HAP-1 (cell line): ENCODE results near the gene TMEM97.

Experiments
- DNase-seq, 2 experiments: peaks; one replicate each; pipeline ENCODE4 v3.0.0-alpha.2; 2016 to 2020; ENCODE audit warnings: low spot score in 2 of 2
- H3K27me3 ChIP-seq: fragments of 250-450 bp; sonication (Bioruptor Pico); 2 replicates; pipeline ENCODE4 v1.5.1; 2020; ENCODE audit warnings: low read depth, mild to moderate bottlenecking, moderate library complexity
- H3K36me3 ChIP-seq: fragments of 250-450 bp; sonication (Bioruptor Pico); replicated peaks from 2 replicates; pipeline ENCODE4 v1.5.1; 2020; ENCODE audit warnings: mild to moderate bottlenecking
- H3K4me1 ChIP-seq: fragments of 250-450 bp; sonication (Bioruptor Pico); 2 replicates; pipeline ENCODE4 v1.5.1; 2020; ENCODE audit warnings: mild to moderate bottlenecking
- H3K4me3 ChIP-seq: fragments of 250-450 bp; sonication (Bioruptor Pico); 2 replicates; pipeline ENCODE4 v1.5.1; 2020; ENCODE audit warnings: mild to moderate bottlenecking, moderate library complexity
- H3K9me3 ChIP-seq: fragments of 250-450 bp; sonication (Bioruptor Pico); 2 replicates; pipeline ENCODE4 v1.5.1; 2020; ENCODE audit warnings: mild to moderate bottlenecking, moderate library complexity
- in situ Hi-C: fragments of 300-500 bp; cut with MboI; formaldehyde crosslinking; loops from 3 replicates; pipeline ENCODE4 v1.14.3; 2020; ENCODE audit warnings: low sequenced_read_pairs, inconsistent platforms, mixed read lengths

TMEM97 gene

DNA sequence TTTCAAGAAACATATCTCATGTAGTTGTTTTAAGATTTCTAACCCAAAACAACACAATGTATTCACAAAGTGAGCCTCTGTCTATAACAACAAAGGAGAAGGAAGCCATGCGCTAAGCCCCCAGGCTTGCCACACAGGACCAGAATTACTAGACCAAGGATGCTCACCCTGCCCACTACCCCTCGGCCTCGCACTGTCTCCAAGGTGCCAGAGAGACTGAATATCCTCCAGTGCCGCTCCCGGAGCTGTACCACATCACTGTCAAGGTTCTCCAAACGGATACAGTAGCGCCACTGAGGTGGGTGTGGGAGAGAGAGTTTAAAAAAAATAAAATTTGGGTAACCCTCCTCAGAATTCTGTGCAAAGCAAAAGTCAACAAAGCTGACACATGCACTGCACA is 31.3 kb downstream of the TMEM97 start:
- Histone ChIP-seq H3K9me3 (no peaks in the 10 kb centered on the region), H3K4me3 (no peak overlapping the region), H3K36me3 (peaks cover 90% of the 10 kb centered on the region), H3K27me3 (no peaks in the 10 kb centered on the region), H3K4me1 (no peaks in the 10 kb centered on the region)
- in situ Hi-C loops: no loop called here
- DNase-seq: no peak

DNA sequence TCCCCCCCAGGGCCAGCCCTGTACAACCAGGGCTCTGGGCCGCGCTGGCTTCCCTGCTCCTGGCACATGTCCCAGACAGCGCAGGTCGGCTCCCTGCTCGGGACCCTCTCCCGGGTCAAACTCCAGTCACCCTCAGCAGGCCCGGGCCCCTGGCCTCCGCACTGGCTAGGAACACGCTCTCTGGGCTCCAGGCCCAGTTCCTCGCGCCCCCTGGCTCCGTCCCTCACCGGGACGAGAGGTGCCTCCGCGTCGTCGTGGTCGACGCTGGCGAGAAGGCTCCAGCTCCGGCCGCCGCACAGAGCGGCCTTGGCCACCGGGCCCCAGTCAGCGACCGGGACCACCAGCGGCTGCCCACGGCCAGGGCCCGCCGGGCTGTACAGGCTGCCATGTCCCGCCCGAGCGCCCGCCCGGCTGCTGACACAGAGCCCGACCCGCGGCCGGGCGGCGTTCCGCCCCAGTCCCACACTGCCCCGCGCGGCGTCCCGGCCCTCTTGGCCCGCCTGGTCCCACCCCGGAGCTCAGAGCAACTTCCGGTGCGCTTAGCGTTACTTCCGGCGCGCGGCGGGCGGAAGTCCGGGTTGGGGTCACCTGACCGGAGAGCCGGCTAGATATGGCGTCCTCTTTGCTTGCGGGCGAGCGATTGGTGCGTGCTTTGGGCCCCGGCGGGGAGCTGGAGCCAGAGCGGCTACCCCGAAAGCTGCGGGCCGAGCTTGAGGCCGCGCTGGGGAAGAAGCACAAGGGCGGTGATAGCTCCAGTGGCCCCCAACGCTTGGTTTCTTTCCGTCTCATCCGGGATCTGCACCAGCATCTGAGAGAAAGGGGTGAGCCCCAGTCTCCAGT is 38.3 kb downstream of the TMEM97 start, which contains the start of gene POLDIP2:
Gene POLDIP2 (minus strand): TSS at position 467 of the 840 bp plus-strand sequence. CDS start 79 bp downstream, at position 388.
- peaks cover 17% of the 10 kb centered on the region for H3K4me1 ChIP-seq
- no peaks in the 10 kb centered on the region for H3K9me3 ChIP-seq
- peak; percentile 90 to 96 for DNase-seq
- peaks cover 51% of the 10 kb centered on the region for H3K36me3 ChIP-seq
- in situ Hi-C loops: loop anchor here (5.0 kb wide), 1 partner anchor 35 kb away; no protein-coding TSS in a partner anchor
- no peaks in the 10 kb centered on the region for H3K27me3 ChIP-seq
- peak within 1 kb of the TSS; percentile 90 for H3K4me3 ChIP-seq

DNA sequence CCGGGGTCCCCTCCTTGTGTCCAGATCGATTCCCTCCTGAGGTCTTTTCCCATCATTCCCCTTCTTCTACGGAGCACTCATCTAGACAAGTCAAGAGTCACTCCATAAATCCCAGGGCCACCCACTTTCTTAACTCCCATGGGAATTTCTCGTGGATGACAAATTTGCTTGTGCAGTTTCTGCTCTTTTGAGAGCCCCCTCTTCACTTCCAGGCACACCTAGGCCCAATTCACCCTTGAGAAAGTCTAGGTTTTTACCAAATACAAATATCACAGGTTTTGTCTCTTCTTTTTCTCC is 38.8 kb downstream of the TMEM97 start:
- Histone ChIP-seq H3K27me3 (no peaks in the 10 kb centered on the region), H3K9me3 (no peaks in the 10 kb centered on the region), H3K4me1 (peaks cover 17% of the 10 kb centered on the region), H3K4me3 (peak overlapping the region; percentile 90), H3K36me3 (peaks cover 46% of the 10 kb centered on the region)
- DNase-seq: no peak
- in situ Hi-C loops: loop anchor here (5.0 kb wide), 1 partner anchor 36 kb away; no protein-coding TSS in a partner anchor

DNA sequence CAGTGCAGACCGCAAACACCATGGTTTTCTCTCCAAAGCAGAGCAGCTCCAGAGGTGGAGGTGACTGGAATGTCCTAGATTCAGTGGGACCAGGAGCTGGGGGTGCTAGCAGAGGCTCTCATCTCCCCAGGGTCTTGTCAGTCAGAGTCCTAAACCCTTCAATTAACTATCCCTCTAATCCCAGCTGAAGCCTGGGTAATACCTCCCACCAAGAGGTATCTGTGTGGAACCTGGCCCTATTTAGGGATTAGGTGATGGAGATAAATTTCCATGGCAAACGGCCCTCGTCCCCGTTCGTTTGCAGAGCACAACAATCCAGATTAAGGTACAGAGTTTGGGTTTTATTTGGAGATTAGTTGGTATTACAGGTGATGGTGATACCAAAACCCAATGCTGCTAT is 44.2 kb downstream of the TMEM97 start:
- DNase-seq: no peak
- in situ Hi-C loops: no loop called here
- Histone ChIP-seq H3K9me3 (no peaks in the 10 kb centered on the region), H3K36me3 (peaks cover 24% of the 10 kb centered on the region), H3K27me3 (no peaks in the 10 kb centered on the region), H3K4me1 (peaks cover 5% of the 10 kb centered on the region), H3K4me3 (no peak overlapping the region)

DNA sequence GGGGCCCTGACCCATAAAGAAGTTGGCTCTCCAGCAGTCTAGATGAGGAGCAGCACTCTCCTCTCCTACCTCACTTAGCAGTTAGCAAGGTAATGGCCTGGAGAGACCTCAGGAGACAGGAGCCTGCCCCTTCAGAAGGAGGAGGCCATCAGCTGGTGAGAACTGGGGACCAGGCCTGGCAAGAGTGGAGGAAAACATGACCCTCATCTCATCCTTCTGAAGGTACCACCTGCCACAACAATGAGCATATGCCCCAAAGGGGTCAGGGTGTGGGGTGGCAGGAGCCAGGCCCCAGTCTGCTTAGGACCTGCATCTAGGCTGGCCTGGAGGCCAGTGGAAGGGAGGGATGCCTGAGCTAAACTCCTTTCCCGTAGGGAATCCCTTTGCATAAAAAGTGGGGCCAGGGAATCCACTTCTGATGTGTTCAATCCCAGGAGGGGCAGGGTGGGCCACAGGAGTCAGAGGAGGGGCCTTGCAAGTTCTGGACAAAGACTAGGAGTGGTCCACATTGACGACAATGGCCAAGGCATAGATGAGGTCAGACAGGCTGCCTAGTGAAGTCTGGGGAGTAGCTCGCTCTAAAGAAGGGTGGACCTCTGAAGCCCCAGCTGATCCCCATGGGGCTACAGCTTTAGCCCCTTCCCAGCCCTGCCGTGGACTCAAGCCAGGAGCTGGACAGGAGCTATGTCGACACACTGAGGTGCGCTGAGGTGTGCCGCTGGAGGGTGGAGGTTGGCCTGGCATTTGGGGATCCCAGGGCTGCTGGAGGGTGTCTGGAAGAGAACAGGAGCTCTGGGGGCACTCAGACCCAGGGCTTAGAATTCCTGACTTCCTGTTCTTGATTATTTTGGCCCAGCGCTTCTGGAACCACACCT is 45.0 kb downstream of the TMEM97 start:
- DNase-seq: no peak
- in situ Hi-C loops: no loop called here
- peaks cover 24% of the 10 kb centered on the region for H3K36me3 ChIP-seq
- H3K4me3 ChIP-seq: no peak overlapping the region
- H3K9me3 ChIP-seq: no peaks in the 10 kb centered on the region
- H3K27me3 ChIP-seq: no peaks in the 10 kb centered on the region
- H3K4me1 ChIP-seq: no peaks in the 10 kb centered on the region

DNA sequence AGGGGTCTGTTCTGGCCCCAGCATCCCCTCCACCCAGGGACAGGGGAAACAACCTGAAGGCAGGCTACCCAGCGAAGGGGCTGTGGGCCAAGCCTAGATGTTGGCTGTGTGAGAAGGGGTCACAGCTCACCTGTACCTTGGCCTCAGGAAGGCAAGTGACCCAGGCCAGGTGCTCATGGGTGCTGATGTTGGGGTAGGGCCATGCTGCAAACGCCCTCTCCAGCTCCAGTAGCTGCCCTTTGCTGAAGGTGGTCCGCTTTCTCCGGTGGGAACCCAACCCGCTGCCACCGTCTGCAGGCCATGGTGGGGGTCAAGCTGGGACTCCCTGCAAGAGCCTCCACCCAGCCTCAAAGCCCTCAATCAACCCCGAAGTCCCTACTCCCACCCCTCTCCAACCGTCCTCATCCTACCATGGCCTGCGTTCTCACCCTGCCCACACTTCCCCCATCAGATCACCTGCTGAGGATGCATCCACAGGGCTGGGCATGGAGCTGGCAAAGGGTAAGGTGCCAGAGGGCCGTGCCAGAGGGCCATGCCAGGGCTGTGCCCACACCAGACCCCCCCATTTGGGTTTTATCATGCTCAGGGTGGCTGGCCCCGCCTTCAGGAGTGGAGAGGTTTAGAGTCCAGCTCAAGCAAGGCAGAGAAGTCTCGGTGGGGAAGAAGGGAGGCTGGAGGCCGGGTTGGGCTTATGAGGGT is 45.8 kb downstream of the TMEM97 start, which contains the start of gene SEBOX:
Gene SEBOX (minus strand): TSS at position 535 of the 699 bp plus-strand sequence. CDS start 48 bp downstream, at position 487.
- in situ Hi-C loops: no loop called here
- DNase-seq: no peak
- Histone ChIP-seq H3K36me3 (peaks cover 18% of the 10 kb centered on the region), H3K9me3 (no peaks in the 10 kb centered on the region), H3K4me3 (no peak within 1 kb of the TSS), H3K27me3 (no peaks in the 10 kb centered on the region), H3K4me1 (no peaks in the 10 kb centered on the region)

DNA sequence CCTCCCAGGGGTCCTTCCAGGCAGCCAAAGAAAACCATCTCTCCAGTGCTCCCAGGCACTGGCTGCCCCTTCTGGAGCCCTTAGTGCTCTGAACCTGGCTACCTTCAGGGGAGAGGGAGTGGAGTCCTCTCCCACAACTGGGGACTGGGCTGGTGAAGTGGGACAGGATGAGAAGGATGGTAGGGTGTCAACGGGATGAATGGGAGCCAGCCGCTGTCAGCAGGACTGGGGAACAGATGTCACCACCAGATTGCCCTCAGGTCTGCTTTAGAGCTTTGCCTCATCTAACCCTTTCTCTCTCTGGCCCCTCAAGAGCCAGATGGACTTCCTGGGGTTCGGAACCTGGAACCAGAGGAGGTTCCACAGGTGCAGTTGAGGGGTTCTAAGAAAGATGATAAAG is 46.5 kb downstream of the TMEM97 start:
- DNase-seq: no peak
- Histone ChIP-seq H3K9me3 (no peaks in the 10 kb centered on the region), H3K4me3 (no peak overlapping the region), H3K4me1 (no peaks in the 10 kb centered on the region), H3K36me3 (peaks cover 13% of the 10 kb centered on the region), H3K27me3 (no peaks in the 10 kb centered on the region)
- in situ Hi-C loops: no loop called here

DNA sequence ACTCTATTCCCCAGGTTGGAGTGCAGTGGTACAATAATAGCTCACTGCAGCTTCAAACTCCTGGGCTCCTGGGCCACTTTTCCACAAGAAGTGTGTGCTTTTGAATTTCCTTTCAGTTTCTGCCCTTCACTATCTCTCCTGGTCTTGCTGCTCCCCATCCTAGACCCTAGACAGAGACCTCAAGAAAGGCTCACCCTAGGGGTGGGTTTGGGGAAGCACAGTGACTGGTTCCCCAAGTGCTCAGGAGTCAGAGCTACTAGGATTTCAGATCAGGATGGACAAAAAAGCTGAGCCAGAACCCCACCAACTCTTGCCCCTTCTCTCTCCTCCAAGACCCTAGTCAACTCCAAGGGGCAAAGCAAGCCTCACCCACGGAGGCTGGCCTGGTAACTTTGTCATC is 47.6 kb downstream of the TMEM97 start:
- Histone ChIP-seq H3K27me3 (no peaks in the 10 kb centered on the region), H3K4me3 (no peak overlapping the region), H3K4me1 (no peaks in the 10 kb centered on the region; the same call in 1 of the 2 replicates), H3K9me3 (no peaks in the 10 kb centered on the region), H3K36me3 (peaks cover 2% of the 10 kb centered on the region; the same call in 1 of the 2 replicates)
- no peak for DNase-seq
- in situ Hi-C loops: no loop called here

DNA sequence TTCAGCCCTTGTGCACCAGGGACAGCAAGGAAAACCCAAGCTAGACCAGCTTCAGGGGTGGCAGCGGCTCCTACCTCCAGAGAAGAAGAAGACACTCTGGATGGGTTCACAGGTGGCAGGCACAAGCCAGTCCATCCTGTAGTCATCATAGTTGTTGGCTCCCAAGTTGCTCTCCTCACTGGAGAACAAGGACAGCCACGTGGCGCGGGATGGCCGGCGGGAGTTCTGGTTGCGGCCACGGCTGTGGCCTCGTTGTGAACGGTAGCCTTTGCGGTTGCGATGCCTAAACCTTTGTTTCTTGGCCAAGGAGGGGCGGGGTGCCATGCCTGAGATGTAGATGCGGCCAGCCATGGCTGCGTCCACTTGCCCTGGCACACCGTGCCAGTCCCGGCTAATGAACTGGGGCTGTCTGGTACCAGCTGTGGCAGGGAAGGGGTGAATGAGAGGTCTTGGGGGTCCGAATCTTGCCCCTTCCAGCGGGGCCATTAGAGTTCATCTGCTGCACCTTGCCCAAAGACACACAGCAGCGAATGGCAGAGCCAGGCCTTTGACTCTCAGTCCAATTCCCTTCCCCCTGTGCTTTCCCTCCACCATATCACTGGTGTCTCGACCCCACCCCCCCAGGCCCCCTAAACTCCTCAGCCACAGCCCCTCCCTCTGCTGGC is 48.8 kb downstream of the TMEM97 start:
- H3K27me3 ChIP-seq: no peaks in the 10 kb centered on the region
- no peaks in the 10 kb centered on the region for H3K9me3 ChIP-seq
- H3K4me3 ChIP-seq: no peak overlapping the region
- in situ Hi-C loops: no loop called here
- no peaks in the 10 kb centered on the region; the same call in 1 of the 2 replicates for H3K36me3 ChIP-seq
- no peak for DNase-seq
- no peaks in the 10 kb centered on the region; the same call in 1 of the 2 replicates for H3K4me1 ChIP-seq

DNA sequence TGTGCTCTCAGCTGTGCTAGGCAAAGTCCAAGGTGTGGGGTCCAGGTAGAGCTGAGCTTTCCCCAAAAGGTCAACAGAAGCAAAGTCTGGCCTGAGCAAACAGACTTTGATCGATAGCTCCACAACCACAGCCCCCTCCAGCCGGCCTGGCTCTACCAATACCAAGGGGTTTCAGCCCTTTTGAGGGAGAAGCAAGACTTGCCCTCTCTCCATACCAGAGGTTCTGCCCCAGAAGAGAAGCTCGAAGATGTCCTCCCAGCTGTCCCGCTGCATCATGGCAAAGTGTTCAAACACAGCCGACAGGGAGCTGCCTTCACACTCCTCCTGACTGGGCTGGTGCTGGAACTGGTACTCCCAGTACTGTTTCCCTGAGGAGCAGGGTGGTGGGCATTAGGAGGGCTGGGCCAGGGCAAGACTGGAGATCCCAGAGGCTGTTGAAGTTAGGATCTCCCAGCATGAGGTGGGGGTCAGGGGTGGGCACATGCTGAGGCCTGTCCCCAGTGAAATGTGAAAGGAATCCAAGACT is 49.4 kb downstream of the TMEM97 start:
- H3K4me1 ChIP-seq: no peaks in the 10 kb centered on the region; the same call in 1 of the 2 replicates
- no peak overlapping the region for H3K4me3 ChIP-seq
- H3K9me3 ChIP-seq: no peaks in the 10 kb centered on the region
- H3K27me3 ChIP-seq: no peaks in the 10 kb centered on the region
- DNase-seq: no peak
- H3K36me3 ChIP-seq: no peaks in the 10 kb centered on the region; the same call in 1 of the 2 replicates
- in situ Hi-C loops: no loop called here

DNA sequence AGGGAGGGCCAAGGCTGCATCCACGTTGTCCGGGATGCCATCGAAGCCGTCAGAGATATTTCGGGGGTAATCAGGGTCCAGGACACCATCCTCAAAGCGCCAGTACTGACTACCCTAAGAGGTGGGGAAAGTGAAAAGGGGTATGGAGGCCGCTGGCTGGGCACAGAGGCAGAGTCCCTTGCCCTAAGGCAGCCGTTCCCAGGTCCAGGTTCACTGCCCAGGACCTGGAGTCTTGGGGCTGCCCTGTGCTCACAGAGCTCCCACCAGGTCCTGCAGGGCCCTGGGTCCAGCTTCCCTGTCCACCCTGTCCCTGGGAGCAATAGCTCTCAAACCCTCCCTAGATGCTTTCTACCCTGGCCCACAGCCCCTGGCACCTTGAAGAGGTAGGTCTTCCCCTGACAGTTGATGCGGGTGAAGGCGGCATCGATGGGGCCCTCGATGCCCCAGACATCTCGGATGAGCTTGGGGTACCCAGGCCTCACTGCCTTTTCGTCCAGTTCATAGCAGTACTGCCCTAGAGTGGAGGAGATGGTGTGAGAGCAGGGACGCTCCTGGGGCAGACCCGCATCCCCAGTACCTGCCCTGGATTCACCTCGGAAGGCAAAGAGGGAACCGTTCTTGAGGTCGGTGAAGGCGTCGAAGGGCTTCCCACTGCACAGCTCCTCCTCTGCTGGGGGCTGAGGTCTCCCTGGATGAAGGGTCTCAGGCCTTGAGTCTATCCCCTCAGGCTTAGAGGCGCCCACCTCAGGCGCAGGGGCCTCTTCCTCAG is 50.1 kb downstream of the TMEM97 start:
- Histone ChIP-seq H3K4me1 (no peaks in the 10 kb centered on the region; the same call in 1 of the 2 replicates), H3K4me3 (no peak overlapping the region), H3K9me3 (no peaks in the 10 kb centered on the region), H3K27me3 (no peaks in the 10 kb centered on the region), H3K36me3 (no peaks in the 10 kb centered on the region)
- no peak for DNase-seq
- in situ Hi-C loops: no loop called here

DNA sequence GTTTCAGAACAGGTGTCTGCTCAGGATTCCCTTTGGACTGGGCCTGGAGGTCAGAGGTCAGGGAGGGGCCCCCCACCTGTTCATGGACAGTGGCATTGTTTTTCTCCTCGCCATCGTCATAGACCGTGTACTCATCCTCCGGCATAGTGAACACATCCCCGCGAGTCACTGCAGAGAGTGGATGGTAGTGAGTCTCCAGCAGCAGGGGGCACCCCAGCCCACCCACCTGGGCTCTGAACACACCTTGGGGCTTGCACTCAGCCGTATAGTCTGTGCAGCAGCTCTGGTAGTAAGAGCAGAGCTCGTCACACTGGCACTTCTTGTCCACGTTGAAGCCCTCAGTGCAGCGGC is 50.7 kb downstream of the TMEM97 start:
- DNase-seq: no peak

More for the DNA sequence above, 50.7 kb downstream of the TMEM97 start:
- H3K27me3 ChIP-seq: no peaks in the 10 kb centered on the region
- H3K4me3 ChIP-seq: no peak overlapping the region
- H3K9me3 ChIP-seq: no peaks in the 10 kb centered on the region
- no peaks in the 10 kb centered on the region for H3K36me3 ChIP-seq
- H3K4me1 ChIP-seq: no peaks in the 10 kb centered on the region; the same call in 1 of the 2 replicates
- in situ Hi-C loops: no loop called here
